ENCODE results near the gene IMPACT.

DNA sequence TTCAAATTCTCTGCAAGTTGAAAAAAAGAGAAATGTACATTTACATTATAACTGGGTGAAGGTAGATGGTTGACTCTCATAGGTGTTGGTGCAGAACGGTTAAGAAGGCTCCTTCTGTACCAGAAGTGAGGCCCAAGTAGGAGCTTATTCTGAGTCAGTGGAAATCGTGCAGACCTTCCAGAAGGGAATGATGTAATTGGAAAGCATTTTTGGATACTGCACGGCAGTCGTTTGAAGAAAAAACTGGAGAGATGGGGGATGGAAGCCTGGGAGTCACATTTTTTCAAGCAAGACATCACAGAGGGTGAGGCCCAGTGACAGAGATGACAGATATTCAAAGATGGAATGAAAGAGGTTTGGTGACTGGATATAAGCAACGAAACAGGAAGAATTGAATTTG lies 73.3 kb downstream of the IMPACT start:
- TF ChIP-seq CTCF (IDR thresholded peaks at IDR 0.05; ENCODE audit: low read depth, low read length, poor library complexity, severe bottlenecking) (no peak), EZH2phosphoT487 (IDR thresholded peaks at IDR 0.05; ENCODE audit: borderline replicate concordance, low read length) (no peak)

Measured in DOHH2 (cell line).